ENCODE results near the gene HMGB2. TPM values are rescaled to one million over a fixed set of nuclear protein-coding genes. Genes with fewer than 3 reads are reported as not detected.

The HMGB2 gene
- 447 TPM for polyA plus RNA-seq (ENCODE audit: insufficient read length)
- long read RNA-seq, donor 1, transcript HMGB2-205 (3 exons, 1,841 nt): minor isoform, 12 of 219 reads
- long read RNA-seq, donor 1, transcript HMGB2-202 (4 exons, 1,032 nt): minor isoform, 31 of 219 reads
- long read RNA-seq, donor 1, transcript HMGB2-203 (5 exons, 1,175 nt): minor isoform, 12 of 219 reads
- long read RNA-seq, donor 1, transcript HMGB2-201 (5 exons, 1,889 nt): major isoform, 126 of 219 reads
- long read RNA-seq, donor 1, partial matches to known transcripts: 38 of 219 reads
- long read RNA-seq, donor 1, other reads (novel, unspliced or antisense): 0 of 219 reads
- long read RNA-seq, donor 2, transcript HMGB2-203 (5 exons, 1,175 nt): minor isoform, 11 of 283 reads
- long read RNA-seq, donor 2, transcript HMGB2-201 (5 exons, 1,889 nt): major isoform, 101 of 283 reads
- long read RNA-seq, donor 2, transcript HMGB2-205 (3 exons, 1,841 nt): minor isoform, 23 of 283 reads
- long read RNA-seq, donor 2, transcript HMGB2-202 (4 exons, 1,032 nt): minor isoform, 32 of 283 reads
- long read RNA-seq, donor 2, partial matches to known transcripts: 111 of 283 reads
- long read RNA-seq, donor 2, other reads (novel, unspliced or antisense): 5 of 283 reads
- long read RNA-seq, donor 3, transcript HMGB2-202 (4 exons, 1,032 nt): minor isoform, 43 of 250 reads
- long read RNA-seq, donor 3, transcript HMGB2-205 (3 exons, 1,841 nt): minor isoform, 15 of 250 reads
- long read RNA-seq, donor 3, transcript HMGB2-201 (5 exons, 1,889 nt): major isoform, 120 of 250 reads
- long read RNA-seq, donor 3, partial matches to known transcripts: 70 of 250 reads
- long read RNA-seq, donor 3, other reads (novel, unspliced or antisense): 0 of 250 reads
- long read RNA-seq, donor 4, transcript HMGB2-201 (5 exons, 1,889 nt): major isoform, 10 of 22 reads
- long read RNA-seq, donor 4, transcript HMGB2-205 (3 exons, 1,841 nt): minor isoform, 5 of 22 reads
- long read RNA-seq, donor 4, partial matches to known transcripts: 6 of 22 reads
- long read RNA-seq, donor 4, other reads (novel, unspliced or antisense): 0 of 22 reads
- long read RNA-seq, donor 5, transcript HMGB2-202 (4 exons, 1,032 nt): minor isoform, 65 of 455 reads
- long read RNA-seq, donor 5, transcript HMGB2-205 (3 exons, 1,841 nt): minor isoform, 18 of 455 reads
- long read RNA-seq, donor 5, transcript HMGB2-203 (5 exons, 1,175 nt): minor isoform, 22 of 455 reads
- long read RNA-seq, donor 5, transcript HMGB2-201 (5 exons, 1,889 nt): major isoform, 268 of 455 reads
- long read RNA-seq, donor 5, partial matches to known transcripts: 82 of 455 reads
- long read RNA-seq, donor 5, other reads (novel, unspliced or antisense): 0 of 455 reads
- long read RNA-seq, donor 6, transcript HMGB2-205 (3 exons, 1,841 nt): minor isoform, 25 of 454 reads
- long read RNA-seq, donor 6, transcript HMGB2-202 (4 exons, 1,032 nt): minor isoform, 36 of 454 reads
- long read RNA-seq, donor 6, transcript HMGB2-203 (5 exons, 1,175 nt): minor isoform, 7 of 454 reads
- long read RNA-seq, donor 6, transcript HMGB2-201 (5 exons, 1,889 nt): major isoform, 159 of 454 reads
- long read RNA-seq, donor 6, partial matches to known transcripts: 227 of 454 reads
- long read RNA-seq, donor 6, other reads (novel, unspliced or antisense): 0 of 454 reads
- long read RNA-seq, donor 7, transcript HMGB2-205 (3 exons, 1,841 nt): minor isoform, 51 of 544 reads
- long read RNA-seq, donor 7, transcript HMGB2-203 (5 exons, 1,175 nt): minor isoform, 14 of 544 reads
- long read RNA-seq, donor 7, transcript HMGB2-201 (5 exons, 1,889 nt): major isoform, 167 of 544 reads
- long read RNA-seq, donor 7, transcript HMGB2-202 (4 exons, 1,032 nt): minor isoform, 53 of 544 reads
- long read RNA-seq, donor 7, partial matches to known transcripts: 259 of 544 reads
- long read RNA-seq, donor 7, other reads (novel, unspliced or antisense): 0 of 544 reads
- long read RNA-seq, donor 8, transcript HMGB2-203 (5 exons, 1,175 nt): minor isoform, 5 of 132 reads
- long read RNA-seq, donor 8, transcript HMGB2-202 (4 exons, 1,032 nt): minor isoform, 8 of 132 reads
- long read RNA-seq, donor 8, transcript HMGB2-205 (3 exons, 1,841 nt): minor isoform, 5 of 132 reads
- long read RNA-seq, donor 8, transcript HMGB2-201 (5 exons, 1,889 nt): major isoform, 50 of 132 reads
- long read RNA-seq, donor 8, partial matches to known transcripts: 64 of 132 reads
- long read RNA-seq, donor 8, other reads (novel, unspliced or antisense): 0 of 132 reads

GRCh38 chr4:173334085-173334890 is at the start of gene HMGB2:
TSS of gene HMGB2 (minus strand) at chr4:173334358. CDS start at chr4:173333649, 709 bp downstream.
- DNase-seq: peak; percentile 100

GRCh38 chr4:173382349-173382748 is 48.2 kb upstream of the HMGB2 start:
- no peak for DNase-seq

- DNase-seq: no peak
Measured at GRCh38 chr4:173381610-173382009, 47.5 kb upstream of the HMGB2 start.

- DNase-seq: no peak
Measured at GRCh38 chr4:173380987-173381386, 46.8 kb upstream of the HMGB2 start.

GRCh38 chr4:173379929-173380328 is 45.8 kb upstream of the HMGB2 start:
- no peak for DNase-seq

GRCh38 chr4:173374588-173374987 is 40.4 kb upstream of the HMGB2 start:
- no peak for DNase-seq

- DNase-seq: peak; percentile 68
Measured at GRCh38 chr4:173371292-173372192, 37.4 kb upstream of the HMGB2 start.

GRCh38 chr4:173370477-173371291 is 36.5 kb upstream of the HMGB2 start, which contains the start of gene SAP30:
TSS of gene SAP30 (plus strand) at chr4:173370954. CDS start at chr4:173371183, 229 bp downstream.
- DNase-seq: peak; percentile 99

GRCh38 chr4:173370130-173370476 is 35.9 kb upstream of the HMGB2 start:
- no peak for DNase-seq

- DNase-seq: no peak
Measured at GRCh38 chr4:173367946-173368345, 33.8 kb upstream of the HMGB2 start.

- no peak for DNase-seq
Measured at GRCh38 chr4:173367285-173367684, 33.1 kb upstream of the HMGB2 start.

- DNase-seq: no peak
Measured at GRCh38 chr4:173365359-173365996, 31.3 kb upstream of the HMGB2 start.

GRCh38 chr4:173362666-173363065 is 28.5 kb upstream of the HMGB2 start:
- no peak for DNase-seq

- no peak for DNase-seq
Measured at GRCh38 chr4:173360587-173361221, 26.5 kb upstream of the HMGB2 start.

GRCh38 chr4:173357939-173358338 is 23.8 kb upstream of the HMGB2 start:
- DNase-seq: no peak

- DNase-seq: no peak
Measured at GRCh38 chr4:173347467-173347866, 13.3 kb upstream of the HMGB2 start.
